HG02943 (cell line): ENCODE measurements around the gene KRTAP21-3.

Experiments used
- ATAC-seq: cut with Tn5 transposase; IDR thresholded peaks from one replicate; pipeline ENCODE4 v1.9.1; 2021; ENCODE audit warnings: mild to moderate bottlenecking, low read depth, moderate library complexity; ENCODE audit not compliant: unreplicated experiment

The KRTAP21-3 gene

DNA sequence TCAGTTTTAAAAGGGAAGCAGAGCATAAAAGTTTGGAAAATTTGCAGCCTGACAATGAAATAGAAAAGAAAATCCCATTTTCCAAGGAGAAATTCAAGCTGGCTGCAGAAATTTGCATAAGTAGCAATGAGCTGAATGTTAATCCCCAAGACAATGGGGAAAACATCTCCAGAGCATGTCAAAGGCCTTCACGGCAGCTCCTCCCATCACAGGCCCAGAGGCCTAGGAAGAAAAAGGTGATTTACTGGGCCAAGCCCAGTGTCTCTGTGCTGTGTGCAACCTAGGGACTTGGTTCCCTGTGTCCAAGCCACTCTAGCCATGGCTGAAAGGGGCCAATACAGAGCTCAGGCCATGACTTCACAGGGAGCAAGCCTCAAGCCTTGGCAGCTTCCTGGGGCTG lies 49.8 kb downstream of the KRTAP21-3 start:
- ATAC-seq: no peak
